ENCODE results near the gene PCK2.

DNA sequence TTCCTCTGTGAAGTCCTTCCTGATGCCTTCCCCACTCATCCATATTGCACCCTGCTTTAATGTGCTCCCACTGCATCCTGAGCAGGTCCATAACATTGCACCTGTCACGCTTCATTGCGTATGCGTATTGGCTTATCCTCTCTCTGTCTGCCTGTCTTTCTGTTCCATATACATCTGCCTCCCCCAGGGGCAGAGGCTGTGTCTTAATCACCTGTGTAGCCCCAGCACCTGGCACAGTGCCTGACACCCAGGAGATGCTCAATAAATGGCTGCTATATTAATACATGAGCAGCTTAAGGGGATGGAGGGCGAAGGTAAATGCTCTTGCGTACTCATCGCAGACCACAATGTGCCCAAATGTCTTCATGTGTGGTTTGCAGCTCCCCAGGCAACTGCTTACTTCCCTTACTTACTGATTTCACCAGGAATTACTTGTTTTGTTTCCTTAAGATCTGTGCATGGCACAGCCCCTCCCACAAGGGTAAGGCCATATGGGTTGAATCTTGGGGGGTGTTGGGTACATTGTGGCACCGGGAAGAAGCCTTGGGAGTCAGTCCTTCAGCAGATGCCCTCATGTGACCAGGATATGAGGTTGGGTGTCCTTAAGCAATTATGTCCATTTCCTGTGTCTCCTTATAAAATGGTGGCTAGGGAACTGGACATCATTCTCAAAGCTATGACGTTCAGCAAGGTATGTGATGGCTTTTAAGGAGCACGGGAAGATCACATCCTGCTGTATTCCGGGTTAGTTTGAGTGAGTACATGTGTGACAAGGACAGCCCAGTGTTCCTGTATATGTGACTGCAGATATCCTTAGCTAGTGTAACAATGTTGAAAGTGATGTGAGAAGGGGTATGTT, 23.6 kb upstream of the PCK2 start:
- TF ChIP-seq TAF1 (IDR thresholded peaks at IDR 0.05; ENCODE audit: low read depth): no peak
- no peak for TF ChIP-seq EGR1 (IDR thresholded peaks at IDR 0.05)
- TF ChIP-seq EP300 (IDR thresholded peaks at IDR 0.05; ENCODE audit: borderline replicate concordance): no peak
- TF ChIP-seq YY1 (IDR thresholded peaks at IDR 0.05; ENCODE audit: low read depth): no peak
